Mesendoderm (in vitro differentiated cells): ENCODE results near the gene HTR3D.
A peak's percentile ranks its signal among the peaks of the same experiment; 100 is the strongest.

ENCODE experiments used
- DNase-seq: peaks from one replicate; pipeline ENCODE4 v3.0.0; 2013
- H2AK5ac ChIP-seq: 2 replicates; pipeline ENCODE4 v1.6.1; 2013; ENCODE audit warnings: low read length, inconsistent platforms
- H2BK120ac ChIP-seq: 2 replicates; pipeline ENCODE4 v1.6.1; 2013; ENCODE audit warnings: low read depth, mild to moderate bottlenecking, low read length, moderate library complexity, mixed read lengths
- H2BK15ac ChIP-seq: replicated peaks from 2 replicates; pipeline ENCODE4 v1.6.1; 2013; ENCODE audit warnings: low read depth, mild to moderate bottlenecking, moderate library complexity
- H2BK5ac ChIP-seq: 2 replicates; pipeline ENCODE4 v1.6.1; 2013; ENCODE audit warnings: low read length, inconsistent platforms
- H3K18ac ChIP-seq: 2 replicates; pipeline ENCODE4 v1.6.1; 2013; ENCODE audit warnings: mild to moderate bottlenecking, low read length, mixed read lengths
- H3K23ac ChIP-seq: one replicate; pipeline ENCODE4 v1.6.1; 2013; ENCODE audit warnings: low read length
- H3K27ac ChIP-seq: 2 replicates; pipeline ENCODE4 v1.5.1; 2013; ENCODE audit warnings: low read depth, mild to moderate bottlenecking, inconsistent platforms, low read length, moderate library complexity
- H3K27me3 ChIP-seq: 2 replicates; pipeline ENCODE4 v1.6.1; 2013; ENCODE audit warnings: low read length, control low read depth, mild to moderate bottlenecking, inconsistent platforms; ENCODE audit not compliant: insufficient read depth, poor library complexity
- H3K36me3 ChIP-seq: 2 replicates; pipeline ENCODE4 v1.6.1; 2013; ENCODE audit warnings: low read length, inconsistent platforms; ENCODE audit not compliant: control insufficient read depth, insufficient read depth
- H3K4ac ChIP-seq: one replicate; pipeline ENCODE4 v1.6.1; 2013; ENCODE audit warnings: low read depth, mild to moderate bottlenecking, low read length, moderate library complexity
- H3K4me1 ChIP-seq: 2 replicates; pipeline ENCODE4 v1.6.1; 2013; ENCODE audit warnings: low read depth, low read length, inconsistent platforms; ENCODE audit not compliant: control insufficient read depth
- H3K4me2 ChIP-seq: 2 replicates; pipeline ENCODE4 v1.6.1; 2013; ENCODE audit warnings: low read length
- H3K4me3 ChIP-seq: 2 replicates; pipeline ENCODE4 v1.5.1; 2013; ENCODE audit warnings: mild to moderate bottlenecking, low read length
- H3K56ac ChIP-seq: one replicate; pipeline ENCODE4 v1.6.1; 2013; ENCODE audit warnings: low read length
- H3K79me1 ChIP-seq: 2 replicates; pipeline ENCODE4 v1.6.1; 2013; ENCODE audit warnings: low read length, inconsistent platforms
- H3K79me2 ChIP-seq: 2 replicates; pipeline ENCODE4 v1.6.1; 2013; ENCODE audit warnings: mild to moderate bottlenecking, low read length; ENCODE audit not compliant: control insufficient read depth, insufficient read depth
- H3K9ac ChIP-seq: 2 replicates; pipeline ENCODE4 v1.6.1; 2013; ENCODE audit warnings: low read length, inconsistent platforms
- H4K5ac ChIP-seq: one replicate; pipeline ENCODE4 v1.6.1; 2013; ENCODE audit warnings: low read length
- H4K8ac ChIP-seq: one replicate; pipeline ENCODE4 v1.6.1; 2013; ENCODE audit warnings: low read depth, mild to moderate bottlenecking, control low read depth, low read length, moderate library complexity
- WGBS: extraction: QIAGEN DNeasy Blood & Tissue Kit; methylation state at CpG from one replicate; pipeline ENCODE4 v1.1.7; 2013; ENCODE audit warnings: low lambda C conversion rate, missing lambda C conversion rate; ENCODE audit not compliant: insufficient coverage; ENCODE audit errors: extremely low coverage; 5-methylcytosine and 5-hydroxymethylcytosine counted together

HTR3D gene

DNA sequence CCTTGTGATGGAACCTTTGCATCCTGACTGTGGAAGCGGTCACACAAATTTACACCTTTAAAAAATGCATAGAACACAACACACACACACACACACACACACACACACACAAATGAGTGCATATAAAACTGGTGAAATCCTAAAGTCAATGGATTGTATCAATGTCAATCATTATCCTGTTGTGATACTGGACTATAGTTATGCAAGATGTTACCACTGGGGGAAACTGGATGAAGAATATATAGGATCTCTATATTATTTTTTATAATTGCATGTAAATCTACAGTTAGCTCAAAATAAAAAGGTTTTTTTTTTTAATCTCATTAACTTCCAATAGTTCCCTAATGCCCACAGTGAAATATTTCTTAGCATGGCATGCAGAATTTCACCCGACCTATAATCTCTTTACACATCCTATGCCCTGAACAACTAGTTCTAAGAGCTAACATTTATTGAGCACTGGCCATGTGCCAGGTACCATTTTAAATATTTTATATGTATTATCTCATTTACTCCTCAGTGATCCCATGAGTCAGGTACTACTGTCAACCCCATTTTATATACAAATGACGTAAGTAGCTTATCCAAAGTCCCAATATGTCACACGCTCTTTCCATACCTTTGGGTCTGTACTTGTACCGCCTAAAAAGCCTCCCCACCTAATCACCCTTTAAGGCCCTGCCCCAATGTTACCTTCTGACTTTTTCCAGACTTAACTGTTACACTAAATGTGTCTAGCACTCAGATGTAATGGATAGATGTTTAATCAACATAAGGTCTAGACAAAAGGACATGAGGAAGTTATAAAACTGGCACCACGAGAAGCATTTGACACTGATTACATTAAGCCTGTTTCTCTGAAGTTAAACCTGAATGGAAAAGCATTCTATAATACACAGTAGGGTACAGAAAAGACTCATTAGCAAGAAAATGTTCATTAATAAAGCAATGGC lies 19.3 kb upstream of the HTR3D start:
- H3K9ac ChIP-seq = no peak overlapping the region
- H3K18ac ChIP-seq = no peak overlapping the region
- no peak overlapping the region for H4K5ac ChIP-seq
- peaks cover 14% of the 10 kb centered on the region for H3K4me1 ChIP-seq
- H2BK15ac ChIP-seq = no peak overlapping the region
- H2AK5ac ChIP-seq = no peak overlapping the region
- DNase-seq = no peak
- H3K79me1 ChIP-seq = peaks cover 18% of the 10 kb centered on the region
- H3K36me3 ChIP-seq = peaks cover 4% of the 10 kb centered on the region
- H4K8ac ChIP-seq = no peak overlapping the region
- H3K23ac ChIP-seq = no peak overlapping the region
- H3K4ac ChIP-seq = no peak overlapping the region
- H3K4me3 ChIP-seq = no peak overlapping the region
- H3K56ac ChIP-seq = no peak overlapping the region
- WGBS = no CpG with 5 or more reads among the region's 6 CpGs
- H3K4me2 ChIP-seq = no peak overlapping the region
- H3K79me2 ChIP-seq = peaks cover 18% of the 10 kb centered on the region
- no peak overlapping the region for H2BK5ac ChIP-seq
- no peak overlapping the region for H2BK120ac ChIP-seq
- no peaks in the 10 kb centered on the region for H3K27me3 ChIP-seq
- no peak overlapping the region for H3K27ac ChIP-seq

GRCh38 chr3:184015381-184016019 lies 16.0 kb upstream of the HTR3D start:
- H2BK120ac ChIP-seq = no peak overlapping the region
- WGBS = no CpG with 5 or more reads among the region's 10 CpGs
- H3K27ac ChIP-seq = no peak overlapping the region
- H3K9ac ChIP-seq = no peak overlapping the region
- H3K4me3 ChIP-seq = no peak overlapping the region
- H3K79me2 ChIP-seq = peaks cover 18% of the 10 kb centered on the region
- H3K4me1 ChIP-seq = peaks cover 14% of the 10 kb centered on the region
- H3K36me3 ChIP-seq = peaks cover 4% of the 10 kb centered on the region
- H2BK15ac ChIP-seq = no peak overlapping the region
- no peak overlapping the region for H3K4me2 ChIP-seq
- H3K23ac ChIP-seq = no peak overlapping the region
- no peaks in the 10 kb centered on the region for H3K27me3 ChIP-seq
- H2AK5ac ChIP-seq = no peak overlapping the region
- no peak overlapping the region for H3K18ac ChIP-seq
- no peak overlapping the region for H4K8ac ChIP-seq
- no peak overlapping the region for H3K4ac ChIP-seq
- H2BK5ac ChIP-seq = no peak overlapping the region
- peak overlapping the region; percentile 49 for H3K56ac ChIP-seq
- H3K79me1 ChIP-seq = peaks cover 18% of the 10 kb centered on the region
- DNase-seq = no peak
- H4K5ac ChIP-seq = no peak overlapping the region

- Histone ChIP-seq H3K79me2 (peaks cover 18% of the 10 kb centered on the region), H3K79me1 (peaks cover 18% of the 10 kb centered on the region), H3K4me2 (peak overlapping the region; percentile 38), H3K36me3 (peaks cover 4% of the 10 kb centered on the region), H2AK5ac (no peak overlapping the region), H4K5ac (no peak overlapping the region), H3K9ac (peak overlapping the region; percentile 47), H3K4me1 (peaks cover 14% of the 10 kb centered on the region), H3K4me3 (no peak overlapping the region), H3K18ac (no peak overlapping the region), H2BK15ac (no peak overlapping the region), H4K8ac (no peak overlapping the region), H2BK120ac (no peak overlapping the region), H3K27me3 (no peaks in the 10 kb centered on the region), H3K4ac (no peak overlapping the region), H3K23ac (no peak overlapping the region), H2BK5ac (no peak overlapping the region), H3K56ac (peak overlapping the region; percentile 54), H3K27ac (no peak overlapping the region)
- DNase-seq = no peak
- no CpG with 5 or more reads among the region's 5 CpGs for WGBS
Measured at GRCh38 chr3:184016169-184016570, 15.4 kb upstream of the HTR3D start.

GRCh38 chr3:184016811-184017671 lies 14.5 kb upstream of the HTR3D start:
- H3K79me1 ChIP-seq = peaks cover 18% of the 10 kb centered on the region
- H2BK5ac ChIP-seq = peak overlapping the region; percentile 39
- H3K4me3 ChIP-seq = peak overlapping the region; percentile 92
- peak overlapping the region; percentile 55 for H3K18ac ChIP-seq
- peak overlapping the region; percentile 91 for H3K4me2 ChIP-seq
- H2BK120ac ChIP-seq = no peak overlapping the region
- H2AK5ac ChIP-seq = peak overlapping the region; percentile 22
- DNase-seq = peak; percentile 69
- H3K27ac ChIP-seq = no peak overlapping the region
- peaks cover 14% of the 10 kb centered on the region for H3K4me1 ChIP-seq
- WGBS = no CpG with 5 or more reads among the region's 57 CpGs
- no peak overlapping the region for H4K8ac ChIP-seq
- peaks cover 4% of the 10 kb centered on the region for H3K36me3 ChIP-seq
- peak overlapping the region; percentile 99 for H3K56ac ChIP-seq
- peaks cover 18% of the 10 kb centered on the region for H3K79me2 ChIP-seq
- H2BK15ac ChIP-seq = no peak overlapping the region
- no peak overlapping the region for H4K5ac ChIP-seq
- peak overlapping the region; percentile 96 for H3K9ac ChIP-seq
- peak overlapping the region; percentile 88 for H3K4ac ChIP-seq
- no peaks in the 10 kb centered on the region for H3K27me3 ChIP-seq
- peak overlapping the region; percentile 89 for H3K23ac ChIP-seq

- Histone ChIP-seq H3K27me3 (no peaks in the 10 kb centered on the region), H3K79me2 (peaks cover 18% of the 10 kb centered on the region), H4K5ac (no peak within 1 kb of the TSS), H3K4ac (peak within 1 kb of the TSS; percentile 88), H3K79me1 (peaks cover 14% of the 10 kb centered on the region), H3K9ac (peak within 1 kb of the TSS; percentile 96), H3K4me3 (peak within 1 kb of the TSS; percentile 92), H3K4me1 (peaks cover 14% of the 10 kb centered on the region), H3K18ac (peak within 1 kb of the TSS; percentile 68), H2BK120ac (no peak within 1 kb of the TSS), H3K27ac (no peak within 1 kb of the TSS), H3K56ac (peak within 1 kb of the TSS; percentile 99), H3K36me3 (peaks cover 2% of the 10 kb centered on the region), H2AK5ac (peak within 1 kb of the TSS; percentile 22), H4K8ac (no peak within 1 kb of the TSS), H2BK15ac (no peak within 1 kb of the TSS), H3K4me2 (peak within 1 kb of the TSS; percentile 91), H2BK5ac (peak within 1 kb of the TSS; percentile 49), H3K23ac (peak within 1 kb of the TSS; percentile 89)
- no CpG with 5 or more reads among the region's 55 CpGs for WGBS
- DNase-seq = peak; percentile 97
Measured at GRCh38 chr3:184017672-184018423, 13.7 kb upstream of the HTR3D start, which contains the start of gene ABCC5. TSS of gene ABCC5 (minus strand) at chr3:184017884. CDS start at chr3:184014392, 3,492 bp downstream.
